WTC11 (cell line): ENCODE measurements around the gene UNC13C. TPM values are rescaled to one million over a fixed set of nuclear protein-coding genes. Genes with fewer than 3 reads are reported as not detected.

Experiments
- ATAC-seq: fragments of 200-7000 bp; cut with Tn5 transposase; 2 replicates; pipeline ENCODE4 v1.10.0; 2021; ENCODE audit warnings: mild to moderate bottlenecking, moderate library complexity
- CTCF ChIA-PET: fragments of 300-600 bp; sonication (Branson Sonifier 250); formaldehyde crosslinking; loops from one replicate; lab custom pipeline; 2021; ENCODE audit warnings: antibody characterized with exemption; lab: Charles Lee
- POLR2A ChIA-PET: fragments of 350-600 bp; sonication (Branson Sonifier 250); formaldehyde crosslinking; loops from one replicate; lab custom pipeline; 2021; ENCODE audit warnings: antibody characterized with exemption; lab: Charles Lee
- DNase-seq: peaks from one replicate; pipeline ENCODE4 v3.0.0; 2021; ENCODE audit warnings: low spot score
- H3K27ac Mint-ChIP-seq: 2 replicates; pipeline ENCODE4 v1.8.0; 2021; ENCODE audit warnings: mixed read lengths
- H3K27me3 Mint-ChIP-seq: 2 replicates; pipeline ENCODE4 v1.8.0; 2021; ENCODE audit warnings: low read depth, mild to moderate bottlenecking, moderate library complexity, mixed read lengths
- H3K36me3 Mint-ChIP-seq: 2 replicates; pipeline ENCODE4 v1.8.0; 2021; ENCODE audit warnings: mixed read lengths
- H3K4me1 Mint-ChIP-seq: 2 replicates; pipeline ENCODE4 v1.8.0; 2022; ENCODE audit warnings: mixed read lengths
- H3K4me3 Mint-ChIP-seq: 2 replicates; pipeline ENCODE4 v1.8.0; 2021; ENCODE audit warnings: mild to moderate bottlenecking, moderate library complexity, mixed read lengths
- H3K9me3 Mint-ChIP-seq: 2 replicates; pipeline ENCODE4 v1.8.0; 2021; ENCODE audit warnings: mixed read lengths
- ATF1 ChIP-seq: sonication (generic); formaldehyde crosslinking; IDR thresholded peaks from 2 replicates; pipeline ENCODE4 v1.8.1; 2023; ENCODE audit warnings: mild to moderate bottlenecking, moderate library complexity, missing genetic modification reagents
- FOXJ3 ChIP-seq: sonication (generic); formaldehyde crosslinking; IDR thresholded peaks from 2 replicates; pipeline ENCODE4 v1.9.0; 2021; ENCODE audit warnings: missing genetic modification reagents, mild to moderate bottlenecking, borderline replicate concordance
- HMGA2 ChIP-seq: fragments of 250-450 bp; sonication (Bioruptor Pico); IDR thresholded peaks from 2 replicates; pipeline ENCODE4 v1.4.0; 2021; ENCODE audit warnings: mild to moderate bottlenecking, moderate library complexity
- PRRX2 ChIP-seq: fragments of 250-450 bp; sonication (Bioruptor Pico); IDR thresholded peaks from 2 replicates; pipeline ENCODE4 v1.8.0; 2021; ENCODE audit warnings: mild to moderate bottlenecking
- TCF7 ChIP-seq: sonication (generic); formaldehyde crosslinking; IDR thresholded peaks from 2 replicates; pipeline ENCODE4 v1.8.0; 2022; ENCODE audit warnings: mild to moderate bottlenecking, low read depth, missing genetic modification reagents, moderate library complexity
- TP53 ChIP-seq: sonication (generic); formaldehyde crosslinking; IDR thresholded peaks from 2 replicates; pipeline ENCODE4 v1.8.1; 2023; ENCODE audit warnings: mild to moderate bottlenecking, missing genetic modification reagents
- ZNF416 ChIP-seq: fragments of 250-450 bp; sonication (Bioruptor Pico); IDR thresholded peaks from 2 replicates; pipeline ENCODE4 v1.9.0; 2021; ENCODE audit warnings: mild to moderate bottlenecking, inconsistent platforms
- total RNA-seq: library from RNA; stranded (reverse); gene quantifications from 3 replicates; pipeline ENCODE4 v1.2.3, GENCODE V29; 2021
- TF ChIP-seq, protein P1 (sequence below): fragments of 200-600 bp; IDR thresholded peaks from 2 replicates; pipeline ENCODE4 v1.8.0; 2022; ENCODE audit warnings: antibody characterized with exemption
- TF ChIP-seq, protein P2 (sequence below): sonication (generic); formaldehyde crosslinking; IDR thresholded peaks from 2 replicates; pipeline ENCODE4 v1.8.0; 2022; ENCODE audit warnings: mild to moderate bottlenecking, missing genetic modification reagents
- TF ChIP-seq, protein P3 (sequence below): sonication (generic); formaldehyde crosslinking; IDR thresholded peaks from 2 replicates; pipeline ENCODE4 v1.8.1; 2022; ENCODE audit warnings: mild to moderate bottlenecking, missing genetic modification reagents, moderate library complexity, borderline replicate concordance
- TF ChIP-seq, protein P4 (sequence below): sonication (generic); formaldehyde crosslinking; IDR thresholded peaks from 2 replicates; pipeline ENCODE4 v1.8.1; 2023; ENCODE audit warnings: mild to moderate bottlenecking, missing genetic modification reagents
- TF ChIP-seq, protein P5 (sequence below): fragments of 250-450 bp; sonication (Bioruptor Pico); IDR thresholded peaks from 2 replicates; pipeline ENCODE4 v1.9.0; 2021; ENCODE audit warnings: moderate library complexity, mild to moderate bottlenecking, inconsistent platforms, borderline replicate concordance
- TF ChIP-seq, protein P6 (sequence below): sonication (generic); formaldehyde crosslinking; IDR thresholded peaks from 2 replicates; pipeline ENCODE4 v1.8.0; 2023; ENCODE audit warnings: mild to moderate bottlenecking, missing genetic modification reagents
- TF ChIP-seq, protein P7 (sequence below): sonication (generic); formaldehyde crosslinking; IDR thresholded peaks from 2 replicates; pipeline ENCODE4 v1.8.0; 2022; ENCODE audit warnings: mild to moderate bottlenecking, missing genetic modification reagents

Gene UNC13C
- total RNA-seq, 1 experiment from 2014 or later: 0.07 TPM

DNA sequence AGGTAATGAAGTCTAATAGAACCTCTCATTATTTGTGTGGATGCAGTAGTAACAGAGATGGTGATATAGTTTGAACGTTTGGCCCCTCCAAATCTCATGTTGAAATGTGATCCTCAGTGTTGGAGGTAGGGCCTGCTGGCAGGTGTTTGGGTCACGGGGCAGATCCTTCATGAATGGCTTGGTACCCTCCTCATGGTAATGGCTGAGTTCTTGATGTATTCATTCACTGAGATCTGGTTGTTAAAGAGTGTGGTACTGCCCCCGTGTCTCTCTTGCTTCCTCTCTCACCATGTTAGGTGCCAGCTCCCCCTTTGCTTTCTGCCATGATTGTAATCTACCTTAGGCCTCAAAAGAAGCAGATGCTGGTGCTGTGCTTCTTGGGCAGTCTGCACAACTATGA lies 606.8 kb downstream of the UNC13C start:
- POLR2A ChIA-PET: no interaction called here
- ATAC-seq (no peak), DNase-seq (no peak)
- Mint-ChIP-seq H3K4me3 (no peak overlapping the region), H3K4me1 (no peaks in the 10 kb centered on the region), H3K9me3 (peaks cover 18% of the 10 kb centered on the region), H3K27ac (no peak overlapping the region)
- TF ChIP-seq, protein P1, sequence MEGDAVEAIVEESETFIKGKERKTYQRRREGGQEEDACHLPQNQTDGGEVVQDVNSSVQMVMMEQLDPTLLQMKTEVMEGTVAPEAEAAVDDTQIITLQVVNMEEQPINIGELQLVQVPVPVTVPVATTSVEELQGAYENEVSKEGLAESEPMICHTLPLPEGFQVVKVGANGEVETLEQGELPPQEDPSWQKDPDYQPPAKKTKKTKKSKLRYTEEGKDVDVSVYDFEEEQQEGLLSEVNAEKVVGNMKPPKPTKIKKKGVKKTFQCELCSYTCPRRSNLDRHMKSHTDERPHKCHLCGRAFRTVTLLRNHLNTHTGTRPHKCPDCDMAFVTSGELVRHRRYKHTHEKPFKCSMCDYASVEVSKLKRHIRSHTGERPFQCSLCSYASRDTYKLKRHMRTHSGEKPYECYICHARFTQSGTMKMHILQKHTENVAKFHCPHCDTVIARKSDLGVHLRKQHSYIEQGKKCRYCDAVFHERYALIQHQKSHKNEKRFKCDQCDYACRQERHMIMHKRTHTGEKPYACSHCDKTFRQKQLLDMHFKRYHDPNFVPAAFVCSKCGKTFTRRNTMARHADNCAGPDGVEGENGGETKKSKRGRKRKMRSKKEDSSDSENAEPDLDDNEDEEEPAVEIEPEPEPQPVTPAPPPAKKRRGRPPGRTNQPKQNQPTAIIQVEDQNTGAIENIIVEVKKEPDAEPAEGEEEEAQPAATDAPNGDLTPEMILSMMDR: no peak
- TF ChIP-seq, all 79 proteins: peak for 0
- Mint-ChIP-seq H3K36me3 (no peaks in the 10 kb centered on the region), H3K27me3 (no peaks in the 10 kb centered on the region)
- CTCF ChIA-PET: no interaction called here

DNA sequence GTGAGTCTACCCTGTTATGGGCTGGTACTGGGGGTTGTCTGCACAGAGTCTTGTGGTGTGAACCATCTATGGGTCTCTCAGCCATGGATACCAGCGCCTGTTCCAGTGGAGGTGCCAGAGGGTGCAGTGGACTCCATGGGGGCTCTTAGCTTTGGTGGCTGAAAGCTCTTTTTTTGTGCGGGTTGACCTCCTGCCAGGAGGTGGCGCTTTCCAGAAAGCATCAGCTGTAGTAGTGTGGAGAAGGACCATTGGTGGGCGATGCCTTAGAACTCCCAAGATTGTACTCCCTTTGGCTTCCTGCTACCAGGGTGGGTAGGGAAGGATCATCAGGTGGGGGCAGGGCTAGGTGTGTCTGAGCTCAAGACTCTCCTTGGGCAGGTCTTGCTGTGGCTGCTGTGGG lies 615.9 kb downstream of the UNC13C start:
- TF ChIP-seq, protein P2, sequence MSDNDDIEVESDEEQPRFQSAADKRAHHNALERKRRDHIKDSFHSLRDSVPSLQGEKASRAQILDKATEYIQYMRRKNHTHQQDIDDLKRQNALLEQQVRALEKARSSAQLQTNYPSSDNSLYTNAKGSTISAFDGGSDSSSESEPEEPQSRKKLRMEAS (CRISPR knock-in tag): no peak
- no peak for TF ChIP-seq ATF1 (CRISPR knock-in tag)
- TF ChIP-seq, protein P3, sequence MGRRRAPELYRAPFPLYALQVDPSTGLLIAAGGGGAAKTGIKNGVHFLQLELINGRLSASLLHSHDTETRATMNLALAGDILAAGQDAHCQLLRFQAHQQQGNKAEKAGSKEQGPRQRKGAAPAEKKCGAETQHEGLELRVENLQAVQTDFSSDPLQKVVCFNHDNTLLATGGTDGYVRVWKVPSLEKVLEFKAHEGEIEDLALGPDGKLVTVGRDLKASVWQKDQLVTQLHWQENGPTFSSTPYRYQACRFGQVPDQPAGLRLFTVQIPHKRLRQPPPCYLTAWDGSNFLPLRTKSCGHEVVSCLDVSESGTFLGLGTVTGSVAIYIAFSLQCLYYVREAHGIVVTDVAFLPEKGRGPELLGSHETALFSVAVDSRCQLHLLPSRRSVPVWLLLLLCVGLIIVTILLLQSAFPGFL (CRISPR knock-in tag): no peak
- TF ChIP-seq HMGA2 (CRISPR knock-in tag): no peak
- TF ChIP-seq TCF7 (CRISPR knock-in tag): no peak
- TF ChIP-seq, protein P4, sequence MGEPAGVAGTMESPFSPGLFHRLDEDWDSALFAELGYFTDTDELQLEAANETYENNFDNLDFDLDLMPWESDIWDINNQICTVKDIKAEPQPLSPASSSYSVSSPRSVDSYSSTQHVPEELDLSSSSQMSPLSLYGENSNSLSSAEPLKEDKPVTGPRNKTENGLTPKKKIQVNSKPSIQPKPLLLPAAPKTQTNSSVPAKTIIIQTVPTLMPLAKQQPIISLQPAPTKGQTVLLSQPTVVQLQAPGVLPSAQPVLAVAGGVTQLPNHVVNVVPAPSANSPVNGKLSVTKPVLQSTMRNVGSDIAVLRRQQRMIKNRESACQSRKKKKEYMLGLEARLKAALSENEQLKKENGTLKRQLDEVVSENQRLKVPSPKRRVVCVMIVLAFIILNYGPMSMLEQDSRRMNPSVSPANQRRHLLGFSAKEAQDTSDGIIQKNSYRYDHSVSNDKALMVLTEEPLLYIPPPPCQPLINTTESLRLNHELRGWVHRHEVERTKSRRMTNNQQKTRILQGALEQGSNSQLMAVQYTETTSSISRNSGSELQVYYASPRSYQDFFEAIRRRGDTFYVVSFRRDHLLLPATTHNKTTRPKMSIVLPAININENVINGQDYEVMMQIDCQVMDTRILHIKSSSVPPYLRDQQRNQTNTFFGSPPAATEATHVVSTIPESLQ: no peak
- no peak for TF ChIP-seq ZNF416 (CRISPR knock-in tag)
- TF ChIP-seq PRRX2 (CRISPR knock-in tag): no peak
- TF ChIP-seq, protein P5, sequence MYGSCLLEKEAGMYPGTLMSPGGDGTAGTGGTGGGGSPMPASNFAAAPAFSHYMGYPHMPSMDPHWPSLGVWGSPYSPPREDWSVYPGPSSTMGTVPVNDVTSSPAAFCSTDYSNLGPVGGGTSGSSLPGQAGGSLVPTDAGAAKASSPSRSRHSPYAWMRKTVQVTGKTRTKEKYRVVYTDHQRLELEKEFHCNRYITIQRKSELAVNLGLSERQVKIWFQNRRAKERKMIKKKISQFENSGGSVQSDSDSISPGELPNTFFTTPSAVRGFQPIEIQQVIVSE (CRISPR knock-in tag): no peak
- TF ChIP-seq, protein P6, sequence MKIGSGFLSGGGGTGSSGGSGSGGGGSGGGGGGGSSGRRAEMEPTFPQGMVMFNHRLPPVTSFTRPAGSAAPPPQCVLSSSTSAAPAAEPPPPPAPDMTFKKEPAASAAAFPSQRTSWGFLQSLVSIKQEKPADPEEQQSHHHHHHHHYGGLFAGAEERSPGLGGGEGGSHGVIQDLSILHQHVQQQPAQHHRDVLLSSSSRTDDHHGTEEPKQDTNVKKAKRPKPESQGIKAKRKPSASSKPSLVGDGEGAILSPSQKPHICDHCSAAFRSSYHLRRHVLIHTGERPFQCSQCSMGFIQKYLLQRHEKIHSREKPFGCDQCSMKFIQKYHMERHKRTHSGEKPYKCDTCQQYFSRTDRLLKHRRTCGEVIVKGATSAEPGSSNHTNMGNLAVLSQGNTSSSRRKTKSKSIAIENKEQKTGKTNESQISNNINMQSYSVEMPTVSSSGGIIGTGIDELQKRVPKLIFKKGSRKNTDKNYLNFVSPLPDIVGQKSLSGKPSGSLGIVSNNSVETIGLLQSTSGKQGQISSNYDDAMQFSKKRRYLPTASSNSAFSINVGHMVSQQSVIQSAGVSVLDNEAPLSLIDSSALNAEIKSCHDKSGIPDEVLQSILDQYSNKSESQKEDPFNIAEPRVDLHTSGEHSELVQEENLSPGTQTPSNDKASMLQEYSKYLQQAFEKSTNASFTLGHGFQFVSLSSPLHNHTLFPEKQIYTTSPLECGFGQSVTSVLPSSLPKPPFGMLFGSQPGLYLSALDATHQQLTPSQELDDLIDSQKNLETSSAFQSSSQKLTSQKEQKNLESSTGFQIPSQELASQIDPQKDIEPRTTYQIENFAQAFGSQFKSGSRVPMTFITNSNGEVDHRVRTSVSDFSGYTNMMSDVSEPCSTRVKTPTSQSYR (CRISPR knock-in tag): no peak
- TF ChIP-seq, protein P7, sequence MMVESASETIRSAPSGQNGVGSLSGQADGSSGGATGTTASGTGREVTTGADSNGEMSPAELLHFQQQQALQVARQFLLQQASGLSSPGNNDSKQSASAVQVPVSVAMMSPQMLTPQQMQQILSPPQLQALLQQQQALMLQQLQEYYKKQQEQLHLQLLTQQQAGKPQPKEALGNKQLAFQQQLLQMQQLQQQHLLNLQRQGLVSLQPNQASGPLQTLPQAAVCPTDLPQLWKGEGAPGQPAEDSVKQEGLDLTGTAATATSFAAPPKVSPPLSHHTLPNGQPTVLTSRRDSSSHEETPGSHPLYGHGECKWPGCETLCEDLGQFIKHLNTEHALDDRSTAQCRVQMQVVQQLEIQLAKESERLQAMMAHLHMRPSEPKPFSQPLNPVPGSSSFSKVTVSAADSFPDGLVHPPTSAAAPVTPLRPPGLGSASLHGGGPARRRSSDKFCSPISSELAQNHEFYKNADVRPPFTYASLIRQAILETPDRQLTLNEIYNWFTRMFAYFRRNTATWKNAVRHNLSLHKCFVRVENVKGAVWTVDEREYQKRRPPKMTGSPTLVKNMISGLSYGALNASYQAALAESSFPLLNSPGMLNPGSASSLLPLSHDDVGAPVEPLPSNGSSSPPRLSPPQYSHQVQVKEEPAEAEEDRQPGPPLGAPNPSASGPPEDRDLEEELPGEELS (CRISPR knock-in tag): no peak
- TF ChIP-seq FOXJ3 (CRISPR knock-in tag): no peak
- TF ChIP-seq TP53 (CRISPR knock-in tag): no peak
- peak; percentile 47 for ATAC-seq
- Mint-ChIP-seq H3K4me3 (no peak overlapping the region), H3K27ac (no peak overlapping the region), H3K4me1 (no peaks in the 10 kb centered on the region), H3K36me3 (peaks cover 6% of the 10 kb centered on the region), H3K27me3 (peaks cover 12% of the 10 kb centered on the region), H3K9me3 (peaks cover 60% of the 10 kb centered on the region)
- peak; percentile 17 for DNase-seq
- POLR2A ChIA-PET: no interaction called here
- CTCF ChIA-PET: interaction anchor here (0.6 to 1.3 kb wide), 10 partner anchors 9 to 574 kb away, joined by 3 to 7 read pairs (median 4); no protein-coding TSS in a partner anchor
